HEK293T (cell line): ENCODE data around the gene SEC61A2.

Experiments used
- BHLHE40 ChIP-seq: fragments of 450-650 bp; IDR thresholded peaks from 2 replicates; pipeline ENCODE4 v1.6.1; 2016; ENCODE audit warnings: mild to moderate bottlenecking, moderate library complexity, borderline replicate concordance
- CTBP1 ChIP-seq: fragments of 450-650 bp; IDR thresholded peaks from 2 replicates; pipeline ENCODE4 v1.6.1; 2016; ENCODE audit warnings: borderline replicate concordance
- ELF4 ChIP-seq: fragments of 450-650 bp; IDR thresholded peaks from 2 replicates; pipeline ENCODE4 v1.6.1; 2017; ENCODE audit warnings: antibody characterized with exemption
- FOXK2 ChIP-seq: fragments of 450-650 bp; IDR thresholded peaks from 2 replicates; pipeline ENCODE4 v1.6.1; 2016; ENCODE audit warnings: mild to moderate bottlenecking
- FOXM1 ChIP-seq: fragments of 450-650 bp; IDR thresholded peaks from 2 replicates; pipeline ENCODE4 v1.6.1; 2017; ENCODE audit warnings: mild to moderate bottlenecking, borderline replicate concordance
- NFRKB ChIP-seq: fragments of 450-650 bp; IDR thresholded peaks from 2 replicates; pipeline ENCODE4 v1.6.1; 2016; ENCODE audit warnings: mild to moderate bottlenecking, moderate library complexity
- PKNOX1 ChIP-seq: fragments of 450-650 bp; IDR thresholded peaks from 2 replicates; pipeline ENCODE4 v1.6.1; 2016
- SP1 ChIP-seq: fragments of 450-650 bp; IDR thresholded peaks from 2 replicates; pipeline ENCODE4 v1.6.1; 2017
- SUZ12 ChIP-seq: fragments of 450-650 bp; IDR thresholded peaks from 2 replicates; pipeline ENCODE4 v1.6.1; 2016; ENCODE audit warnings: mild to moderate bottlenecking
- TARDBP ChIP-seq: fragments of 450-650 bp; IDR thresholded peaks from 2 replicates; pipeline ENCODE4 v1.6.1; 2016

- no peak for TF ChIP-seq SP1
- no peak for TF ChIP-seq SUZ12
- TF ChIP-seq ELF4, result no peak
- TF ChIP-seq TARDBP, result no peak
- TF ChIP-seq NFRKB, result no peak
- no peak for TF ChIP-seq FOXM1
- no peak for TF ChIP-seq BHLHE40
- TF ChIP-seq CTBP1, result no peak
- no peak for TF ChIP-seq FOXK2
- no peak for TF ChIP-seq PKNOX1
These were observed 77.6 kb downstream of the SEC61A2 start for GRCh38 chr10:12207114-12207513.
